GM23338 (cell line): ENCODE measurements around the gene WAPL. TPM values are rescaled to one million over a fixed set of nuclear protein-coding genes. Genes with fewer than 3 reads are reported as not detected.

Experiments
- ETS1 ChIP-seq: IDR thresholded peaks from 2 replicates; pipeline ENCODE4 v1.6.1; 2016; ENCODE audit warnings: antibody characterized with exemption
- EZH2phosphoT487 ChIP-seq: fragments of 200-600 bp; sonication (generic); IDR thresholded peaks from one replicate; pipeline ENCODE4 v1.8.1; 2018; ENCODE audit warnings: antibody characterized with exemption; ENCODE audit not compliant: unreplicated experiment
- JUNB ChIP-seq: IDR thresholded peaks from one replicate; pipeline ENCODE4 v1.6.1; 2016; ENCODE audit warnings: antibody characterized with exemption; ENCODE audit not compliant: unreplicated experiment
- NANOG ChIP-seq: IDR thresholded peaks from 2 replicates; pipeline ENCODE4 v1.6.1; 2016; ENCODE audit warnings: antibody characterized with exemption, borderline replicate concordance
- REST ChIP-seq: IDR thresholded peaks from one replicate; pipeline ENCODE4 v1.6.1; 2018; ENCODE audit warnings: antibody characterized with exemption; ENCODE audit not compliant: unreplicated experiment
- ZNF462 ChIP-seq: fragments of 250-450 bp; sonication (Bioruptor Pico); IDR thresholded peaks from 2 replicates; pipeline ENCODE4 v1.5.0; 2020; ENCODE audit warnings: mild to moderate bottlenecking, moderate library complexity
- polyA plus RNA-seq: library from polyadenylated mRNA; unstranded; fragments of >200 nt; fragmentation: Nextera tagmentation; extraction: Ambion mirVana; gene quantifications from 2 replicates; pipeline ENCODE4 v1.2.1, GENCODE V29; 2016
- total RNA-seq: library from RNA; depleted of rRNA; stranded (reverse); fragments of >200 nt; shearing (Covaris generic); gene quantifications from 2 replicates; pipeline ENCODE4 v1.2.3, GENCODE V29; 2014

Gene WAPL
- total and polyA plus RNA-seq, 2 experiments from 2014 or later: 25.2 to 60.8 TPM

GRCh38 chr10:86413046-86413728 lies 108.4 kb downstream of the WAPL start (continued):
- TF ChIP-seq ZNF462 (CRISPR knock-in tag) (no peak), EZH2phosphoT487 (no peak), JUNB (no peak), REST (no peak), ETS1 (no peak), NANOG (no peak)
